Fibroblast of the conjunctiva (primary cell): Measurements from ENCODE around the gene AATK.

ENCODE experiments used
- DNase-seq: peaks from one replicate; pipeline ENCODE4 v3.0.0-alpha.2; 2010; ENCODE audit warnings: low read depth

Gene AATK

DNA sequence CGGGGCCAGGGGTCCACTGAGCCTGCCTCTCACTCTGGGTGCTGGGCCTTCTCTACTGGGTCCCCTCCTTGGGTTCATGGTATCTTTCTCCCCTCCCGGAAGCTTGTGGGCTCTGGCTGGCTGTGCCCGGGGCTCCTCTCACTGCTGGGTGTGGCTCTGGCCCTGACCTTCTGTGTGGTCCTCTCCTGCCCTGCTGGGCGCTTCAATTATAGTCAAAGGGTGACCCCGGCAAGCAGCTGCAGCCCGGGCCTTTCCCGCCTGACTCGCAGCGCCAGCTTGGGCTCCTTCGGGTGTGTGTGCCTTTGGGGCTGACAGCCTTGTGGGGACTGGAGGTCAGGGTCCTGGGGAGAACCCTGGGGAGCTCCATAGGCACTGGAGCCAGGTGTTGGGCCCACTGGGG lies 55.0 kb downstream of the AATK start:
- no peak for DNase-seq

GRCh38 chr17:81110488-81111040 lies 55.5 kb downstream of the AATK start:
- no peak for DNase-seq

- no peak for DNase-seq
These were observed 56.1 kb downstream of the AATK start for GRCh38 chr17:81109957-81110356.

- no peak for DNase-seq
These were observed 57.8 kb downstream of the AATK start for GRCh38 chr17:81108220-81108619.

- no peak for DNase-seq
These were observed 59.3 kb downstream of the AATK start for GRCh38 chr17:81106716-81107115.

GRCh38 chr17:81103379-81103778 lies 62.6 kb downstream of the AATK start:
- DNase-seq, result no peak

DNA sequence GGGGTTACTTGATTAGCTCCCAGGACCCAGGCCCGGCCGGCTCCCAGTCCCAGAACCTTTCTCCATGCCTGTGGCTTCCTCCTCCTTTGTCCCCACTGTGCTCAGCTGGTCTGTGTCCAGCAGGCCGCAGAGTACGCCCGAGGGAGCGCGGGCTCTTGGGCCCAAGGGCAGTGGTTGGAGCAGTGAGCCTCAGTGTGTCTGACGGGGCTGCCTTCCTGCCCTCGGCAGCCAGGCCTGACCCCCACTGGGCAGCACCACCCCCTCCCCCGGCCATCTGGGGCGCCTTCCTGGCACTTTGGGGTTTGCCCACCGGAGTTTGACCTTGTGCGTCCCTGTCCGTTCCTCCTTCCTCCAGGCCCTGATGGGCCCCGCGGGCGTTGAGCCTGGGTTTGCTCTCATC lies 63.2 kb downstream of the AATK start:
- DNase-seq, result no peak

GRCh38 chr17:81102352-81102751 lies 63.7 kb downstream of the AATK start:
- no peak for DNase-seq

DNA sequence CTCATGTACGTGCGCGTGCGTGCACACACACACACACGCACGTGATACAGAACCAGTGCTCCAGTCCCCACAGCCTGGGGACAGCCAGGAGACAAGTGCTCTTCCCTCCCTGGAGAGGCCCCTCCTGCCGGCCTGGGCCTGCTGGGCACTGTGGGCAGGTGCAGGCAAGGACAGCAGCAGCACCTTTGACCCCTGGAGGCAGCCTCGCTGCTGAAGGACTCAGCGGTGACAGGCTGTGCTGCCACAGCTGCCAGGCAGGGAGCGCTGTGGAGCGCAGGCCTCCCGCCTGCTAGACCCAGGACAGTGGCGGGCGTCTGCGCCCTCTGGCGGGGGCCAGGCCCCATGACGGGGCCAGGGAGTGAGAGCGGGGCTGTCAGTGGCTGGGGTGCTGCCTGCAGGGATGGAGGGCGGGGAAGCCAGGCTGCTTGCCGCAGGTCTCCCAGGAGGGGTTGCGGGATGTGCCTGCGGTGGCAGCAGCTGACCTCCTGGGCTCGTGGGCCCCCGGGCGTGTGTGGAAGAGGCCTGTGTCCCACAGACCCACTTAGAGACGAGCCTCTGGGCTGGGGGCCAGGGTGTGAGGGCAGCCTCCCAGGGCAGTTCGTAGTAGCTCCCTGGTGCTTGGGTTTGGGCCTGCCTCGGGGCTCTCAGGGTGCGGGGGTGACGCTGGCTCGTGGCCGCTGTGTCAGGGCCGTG lies 64.3 kb downstream of the AATK start:
- DNase-seq, result peak; percentile 54

GRCh38 chr17:81100668-81101067 lies 65.4 kb downstream of the AATK start:
- no peak for DNase-seq

DNA sequence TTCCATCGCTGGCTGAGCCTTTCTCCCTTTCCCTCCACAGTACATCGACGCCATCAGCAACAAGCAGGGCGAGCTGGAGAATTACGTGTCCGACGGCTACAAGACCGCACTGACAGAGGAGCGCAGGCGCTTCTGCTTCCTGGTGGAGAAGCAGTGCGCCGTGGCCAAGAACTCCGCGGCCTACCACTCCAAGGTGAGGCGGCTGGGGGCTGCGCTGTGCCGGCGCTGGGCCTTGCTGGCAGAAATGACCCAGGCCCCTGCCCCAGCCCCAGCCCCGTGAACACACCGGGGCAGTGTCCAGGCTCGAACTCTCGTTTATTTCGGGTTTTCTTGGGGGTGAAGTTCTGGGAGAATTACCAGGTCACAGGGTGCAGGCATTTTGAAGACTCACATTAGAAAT lies 66.1 kb downstream of the AATK start:
- DNase-seq, result no peak

DNA sequence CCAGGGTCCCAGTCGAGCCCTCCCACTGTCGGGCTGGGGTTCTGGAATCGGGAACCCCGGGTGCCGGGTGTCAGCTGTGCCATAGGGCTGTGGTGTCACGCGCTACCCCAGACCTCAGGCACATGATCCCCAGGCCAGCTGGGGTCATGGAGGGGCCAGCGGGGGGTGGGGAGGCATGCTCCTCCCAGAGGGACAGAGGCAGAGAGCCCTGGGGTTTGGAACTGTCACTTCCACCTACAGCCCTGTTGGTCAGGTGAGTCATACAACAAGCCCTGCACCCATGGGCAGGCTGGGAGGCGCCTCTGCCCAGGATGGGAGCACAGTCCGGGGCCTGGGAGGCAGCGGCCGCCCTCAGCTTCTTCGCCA lies 68.1 kb downstream of the AATK start:
- DNase-seq, result no peak

GRCh38 chr17:81097134-81097942 lies 68.7 kb downstream of the AATK start:
- peak; percentile 67 for DNase-seq

GRCh38 chr17:81096741-81097133 lies 69.3 kb downstream of the AATK start:
- DNase-seq, result no peak

- DNase-seq, result no peak
These were observed 70.6 kb downstream of the AATK start for GRCh38 chr17:81095383-81095762.

GRCh38 chr17:81094509-81095382 lies 71.3 kb downstream of the AATK start:
- peak; percentile 98 for DNase-seq

GRCh38 chr17:81093619-81094508 lies 72.2 kb downstream of the AATK start:
- DNase-seq, result no peak

DNA sequence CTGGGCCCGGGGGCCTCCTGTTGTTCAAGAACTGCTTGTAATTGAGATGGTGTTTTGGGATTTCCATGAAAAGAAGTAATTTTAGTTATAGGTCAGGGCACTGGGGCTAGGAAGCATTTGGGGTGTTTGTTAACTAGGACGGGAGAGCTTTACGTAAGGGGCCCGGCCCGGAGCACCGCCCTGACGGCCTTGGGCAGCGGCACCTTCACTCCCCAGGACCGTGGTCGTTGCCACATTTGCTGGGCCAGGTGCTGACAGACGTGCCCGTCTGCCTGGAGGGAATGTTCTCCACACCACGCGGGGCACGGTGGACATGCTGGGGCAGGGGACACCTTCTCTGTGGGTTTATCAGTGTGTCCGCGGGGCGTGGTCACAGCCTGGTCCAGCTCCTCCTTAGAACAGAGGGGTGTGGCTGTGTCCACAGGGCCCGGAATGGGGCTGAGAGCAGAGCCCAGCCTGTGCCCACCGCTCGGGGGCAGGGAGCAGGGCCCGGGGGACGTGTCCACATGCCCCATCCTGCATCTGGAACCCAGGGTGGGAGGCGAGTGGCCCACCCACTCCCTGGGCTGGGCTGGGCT lies 73.4 kb downstream of the AATK start:
- DNase-seq, result no peak

DNA sequence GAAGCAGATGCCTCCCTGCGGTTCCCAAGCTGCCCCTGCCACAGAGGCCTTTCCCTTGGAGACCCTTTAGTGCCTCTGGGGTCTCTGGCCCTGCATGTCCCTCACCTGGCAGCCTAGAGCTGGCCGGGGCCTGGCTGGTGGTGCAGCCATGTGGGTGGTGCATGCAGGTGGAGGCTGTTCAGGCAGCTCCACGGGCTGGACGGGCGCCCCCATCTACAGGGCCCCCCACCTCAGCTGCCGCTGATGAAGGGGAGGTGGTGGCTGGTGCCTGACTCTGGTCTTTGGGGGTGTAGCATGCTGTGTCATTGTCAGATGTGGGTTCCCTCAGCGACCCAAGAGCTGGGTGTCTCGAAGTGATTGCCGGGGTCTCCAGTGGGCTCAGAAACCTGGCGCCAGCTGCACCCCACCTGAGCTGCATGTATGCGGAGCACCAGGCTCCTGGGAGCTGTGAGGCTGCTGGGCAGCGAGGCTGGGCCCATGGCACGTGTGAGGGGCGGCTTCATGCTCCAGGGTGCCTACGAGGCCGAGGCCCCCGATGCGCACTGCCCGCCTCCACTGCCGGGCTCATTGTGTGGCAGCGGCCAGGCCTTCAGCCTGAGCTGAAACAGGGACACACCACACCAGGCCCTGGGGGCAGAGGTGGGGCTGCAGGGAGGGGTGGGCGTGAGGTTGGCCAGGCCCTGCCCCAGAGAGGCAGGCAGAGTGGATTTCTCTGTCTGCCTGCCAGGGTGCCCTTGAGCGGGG lies 74.1 kb downstream of the AATK start:
- DNase-seq, result no peak

GRCh38 chr17:81091154-81091553 lies 74.9 kb downstream of the AATK start:
- DNase-seq, result no peak
